ENCODE results near the gene WDR81.

DNA sequence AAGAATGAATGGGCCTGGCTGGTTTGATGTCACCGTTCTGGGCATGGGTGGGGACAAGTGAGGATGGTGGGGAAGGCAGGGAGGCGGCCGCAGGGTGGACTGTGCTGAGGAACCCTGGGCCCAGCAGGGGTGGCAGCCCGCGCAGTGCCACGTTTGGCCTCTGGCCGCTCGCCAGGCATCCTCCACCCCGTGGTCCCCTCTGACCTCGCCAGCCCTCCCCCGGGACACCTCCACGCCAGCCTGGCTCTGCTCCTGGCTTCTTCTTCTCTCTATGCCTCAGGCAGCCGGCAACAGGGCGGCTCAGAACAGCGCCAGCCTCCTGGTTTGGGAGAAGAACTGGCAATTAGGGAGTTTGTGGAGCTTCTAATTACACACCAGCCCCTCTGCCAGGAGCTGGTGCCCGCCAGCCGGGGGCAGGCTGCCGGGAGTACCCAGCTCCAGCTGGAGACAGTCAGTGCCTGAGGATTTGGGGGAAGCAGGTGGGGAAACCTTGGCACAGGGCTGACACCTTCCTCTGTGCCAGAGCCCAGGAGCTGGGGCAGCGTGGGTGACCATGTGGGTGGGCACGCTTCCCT is 30.8 kb downstream of the WDR81 start:
- TF ChIP-seq POLR2AphosphoS5 (IDR thresholded peaks at IDR 0.05; ENCODE audit: low read length) = no peak
- no peak for TF ChIP-seq FOXM1 (IDR thresholded peaks at IDR 0.05; ENCODE audit: low read depth, low read length)
- no peak for TF ChIP-seq POLR2A (IDR thresholded peaks at IDR 0.05; ENCODE audit: low read depth, low read length)
- no peak for TF ChIP-seq NFIC (IDR thresholded peaks at IDR 0.05; ENCODE audit: low read depth, low read length)
- TF ChIP-seq, protein P1, sequence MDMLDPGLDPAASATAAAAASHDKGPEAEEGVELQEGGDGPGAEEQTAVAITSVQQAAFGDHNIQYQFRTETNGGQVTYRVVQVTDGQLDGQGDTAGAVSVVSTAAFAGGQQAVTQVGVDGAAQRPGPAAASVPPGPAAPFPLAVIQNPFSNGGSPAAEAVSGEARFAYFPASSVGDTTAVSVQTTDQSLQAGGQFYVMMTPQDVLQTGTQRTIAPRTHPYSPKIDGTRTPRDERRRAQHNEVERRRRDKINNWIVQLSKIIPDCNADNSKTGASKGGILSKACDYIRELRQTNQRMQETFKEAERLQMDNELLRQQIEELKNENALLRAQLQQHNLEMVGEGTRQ (IDR thresholded peaks at IDR 0.05; ENCODE audit: borderline replicate concordance, low read depth, low read length) = no peak
- no peak for TF ChIP-seq SIX5 (IDR thresholded peaks at IDR 0.05; ENCODE audit: low read depth, low read length, severe bottlenecking)
- no peak for TF ChIP-seq NR2C2 (IDR thresholded peaks at IDR 0.05; ENCODE audit: borderline replicate concordance, control insufficient read depth, insufficient read length, low read depth)
- no peak for TF ChIP-seq FOXK2 (IDR thresholded peaks at IDR 0.05)
- no peak for TF ChIP-seq CTCF (IDR thresholded peaks at IDR 0.05 in 2 of 3, conservative IDR thresholded peaks at IDR 0.05 in 1 of 3; ENCODE audit: control insufficient read depth in 2 of 3, extremely low read depth in 1 of 3, insufficient read depth in 1 of 3, low read depth in 3 of 3, low read length in 3 of 3)
- TF ChIP-seq EED (IDR thresholded peaks at IDR 0.05; ENCODE audit: low read depth) = no peak
- no peak for TF ChIP-seq DPF2 (IDR thresholded peaks at IDR 0.05)
- TF ChIP-seq ETV6 (conservative IDR thresholded peaks at IDR 0.05 in 1 of 2, IDR thresholded peaks at IDR 0.05 in 1 of 2; ENCODE audit: borderline replicate concordance in 1 of 2, low read depth in 1 of 2) = no peak

Measured in GM12878 (cell line).